ENCODE data around the gene FRS3.
A peak's percentile ranks its signal among the peaks of the same experiment; 100 is the strongest.

The FRS3 gene

DNA sequence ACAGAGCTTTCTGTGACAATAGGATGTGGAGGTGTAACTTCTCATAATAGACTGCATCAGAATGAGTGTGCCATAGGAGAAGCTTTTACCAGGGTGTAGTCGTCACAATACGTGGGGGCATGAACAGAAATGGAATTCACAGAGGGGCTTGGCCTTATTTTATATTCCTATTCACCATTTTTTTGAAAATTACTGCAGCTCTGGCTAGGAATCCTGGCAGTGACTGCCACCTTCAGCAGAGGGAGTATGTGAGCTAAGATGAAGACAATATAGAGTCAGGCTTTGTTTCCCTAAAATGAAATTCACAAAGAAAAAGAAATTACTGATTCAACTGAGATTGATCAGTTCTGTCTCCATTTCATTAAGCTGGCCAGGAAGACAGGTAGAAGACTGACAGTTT, 21.7 kb upstream of the FRS3 start:
- CTCF ChIA-PET = interaction anchor here (0.6 to 5.2 kb wide), 21 partner anchors 9 to 295 kb away, joined by 3 to 51 read pairs (median 5); partner anchors contain the start of genes BYSL, CCND3, MED20 and TOMM6
- no peak for TF ChIP-seq ZNF248 (tag by site-specific recombination; IDR thresholded peaks at IDR 0.05)
- TF ChIP-seq ZNF26 (tag by site-specific recombination; IDR thresholded peaks at IDR 0.05) = no peak
- TF ChIP-seq, protein P1, sequence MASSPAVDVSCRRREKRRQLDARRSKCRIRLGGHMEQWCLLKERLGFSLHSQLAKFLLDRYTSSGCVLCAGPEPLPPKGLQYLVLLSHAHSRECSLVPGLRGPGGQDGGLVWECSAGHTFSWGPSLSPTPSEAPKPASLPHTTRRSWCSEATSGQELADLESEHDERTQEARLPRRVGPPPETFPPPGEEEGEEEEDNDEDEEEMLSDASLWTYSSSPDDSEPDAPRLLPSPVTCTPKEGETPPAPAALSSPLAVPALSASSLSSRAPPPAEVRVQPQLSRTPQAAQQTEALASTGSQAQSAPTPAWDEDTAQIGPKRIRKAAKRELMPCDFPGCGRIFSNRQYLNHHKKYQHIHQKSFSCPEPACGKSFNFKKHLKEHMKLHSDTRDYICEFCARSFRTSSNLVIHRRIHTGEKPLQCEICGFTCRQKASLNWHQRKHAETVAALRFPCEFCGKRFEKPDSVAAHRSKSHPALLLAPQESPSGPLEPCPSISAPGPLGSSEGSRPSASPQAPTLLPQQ (tag by site-specific recombination; IDR thresholded peaks at IDR 0.05) = no peak
- no peak for TF ChIP-seq OVOL3 (tag by site-specific recombination; IDR thresholded peaks at IDR 0.05)
- no peak for TF ChIP-seq PRDM1 (tag by site-specific recombination; IDR thresholded peaks at IDR 0.05)
- no peak for TF ChIP-seq ZNF394 (tag by site-specific recombination; IDR thresholded peaks at IDR 0.05; ENCODE audit: borderline replicate concordance)
- no peak for TF ChIP-seq ZNF10 (tag by site-specific recombination; IDR thresholded peaks at IDR 0.05)
- POLR2A ChIA-PET = interaction anchor here (0.6 to 2.2 kb wide), 3 partner anchors 10 to 119 kb away, joined by 3 to 9 read pairs (median 4); partner anchors contain the start of genes BYSL and MED20

DNA sequence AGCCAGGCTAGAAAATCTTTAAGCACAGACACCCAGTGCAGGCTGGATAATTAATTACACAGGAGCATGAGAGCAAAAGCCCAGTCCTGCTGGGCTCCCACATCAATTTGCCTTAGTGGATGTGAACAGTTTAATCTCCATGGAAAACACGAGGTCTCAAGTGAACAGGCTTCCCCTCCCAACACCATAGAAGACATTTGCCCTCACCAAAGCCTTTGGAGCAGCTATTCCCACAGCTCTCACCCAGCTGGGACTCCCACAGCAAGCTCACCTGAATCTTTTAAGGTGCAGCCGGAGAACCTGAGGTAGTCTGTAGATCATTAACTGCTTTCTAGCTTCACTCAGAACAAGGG, 19.8 kb upstream of the FRS3 start:
- no peak overlapping the region for H3K27ac ChIP-seq (ENCODE audit: extremely low read depth, low read depth, low read length)
- no peak for TF ChIP-seq ZNF561 (tag by site-specific recombination; IDR thresholded peaks at IDR 0.05; ENCODE audit: borderline replicate concordance)
- H3K4me3 ChIP-seq (ENCODE audit: low read depth, low read length) = no peak overlapping the region
- no peaks in the 10 kb centered on the region for H3K9me3 ChIP-seq (ENCODE audit: control insufficient read depth, insufficient read depth, low read depth, low read length)
- ChIA-PET CTCF (interaction anchor here (0.8 to 5.2 kb wide), 4 partner anchors 12 to 244 kb away, joined by 3 to 51 read pairs (median 35); partner anchors contain the start of genes BYSL, MED20 and TOMM6), POLR2A (interaction anchor here (0.6 kb wide), 1 partner anchor 230 kb away, joined by 7 read pairs; no protein-coding TSS in a partner anchor)
- H3K4me1 ChIP-seq (ENCODE audit: control insufficient read depth, insufficient read depth, low read length) = no peaks in the 10 kb centered on the region
- peaks cover 9 to 53% of the 10 kb centered on the region in 2 experiments; a peak in 2 of 3 replicates for H3K36me3 ChIP-seq (ENCODE audit: control insufficient read depth in 2 of 2, insufficient read depth in 1 of 2, low read length in 2 of 2)

More for the DNA sequence above, 21.7 kb upstream of the FRS3 start:
- Histone ChIP-seq H3K4me3 (ENCODE audit: low read depth, low read length) (no peak overlapping the region), H3K4me1 (ENCODE audit: control insufficient read depth, insufficient read depth, low read length) (no peaks in the 10 kb centered on the region), H3K36me3 (ENCODE audit: control insufficient read depth in 2 of 2, insufficient read depth in 1 of 2, low read length in 2 of 2) (peaks cover 9 to 48% of the 10 kb centered on the region in 2 experiments; a peak in 2 of 3 replicates), H3K9me3 (ENCODE audit: control insufficient read depth, insufficient read depth, low read depth, low read length) (no peaks in the 10 kb centered on the region), H3K27ac (ENCODE audit: extremely low read depth, low read depth, low read length) (no peak overlapping the region)

GRCh38 chr6:41798901-41799558, 19.3 kb upstream of the FRS3 start:
- no peak overlapping the region for H3K27ac ChIP-seq (ENCODE audit: extremely low read depth, low read depth, low read length)
- H3K4me1 ChIP-seq (ENCODE audit: control insufficient read depth, insufficient read depth, low read length) = no peaks in the 10 kb centered on the region
- ChIA-PET CTCF (interaction anchor here (0.5 to 5.2 kb wide), 6 partner anchors 12 to 245 kb away, joined by 3 to 51 read pairs (median 14); partner anchors contain the start of genes BYSL, MED20 and TOMM6), POLR2A (no interaction called here)
- H3K4me3 ChIP-seq (ENCODE audit: low read depth, low read length) = no peak overlapping the region
- H3K9me3 ChIP-seq (ENCODE audit: control insufficient read depth, insufficient read depth, low read depth, low read length) = no peaks in the 10 kb centered on the region
- peaks cover 9 to 54% of the 10 kb centered on the region in 2 experiments; a peak in 2 of 3 replicates for H3K36me3 ChIP-seq (ENCODE audit: control insufficient read depth in 2 of 2, insufficient read depth in 1 of 2, low read length in 2 of 2)
- TF ChIP-seq ZNF510 (tag by site-specific recombination; IDR thresholded peaks at IDR 0.05; ENCODE audit: insufficient replicate concordance) (peak; percentile 61), ZNF792 (tag by site-specific recombination; IDR thresholded peaks at IDR 0.05) (no peak), ZBTB44 (tag by site-specific recombination; IDR thresholded peaks at IDR 0.05) (no peak), ZNF513 (tag by site-specific recombination; IDR thresholded peaks at IDR 0.05) (no peak), ZNF184 (tag by site-specific recombination; IDR thresholded peaks at IDR 0.05) (no peak), ZNF558 (tag by site-specific recombination; IDR thresholded peaks at IDR 0.05) (0 out of 2 replicates have a peak, but pooled peaks have one; percentile 67), ZNF266 (tag by site-specific recombination; IDR thresholded peaks at IDR 0.05; ENCODE audit: low read depth) (peak; percentile 81; the same call in 1 of the 2 replicates), REST (tag by site-specific recombination; IDR thresholded peaks at IDR 0.05) (peak; percentile 70)
- TF ChIP-seq, protein P2, sequence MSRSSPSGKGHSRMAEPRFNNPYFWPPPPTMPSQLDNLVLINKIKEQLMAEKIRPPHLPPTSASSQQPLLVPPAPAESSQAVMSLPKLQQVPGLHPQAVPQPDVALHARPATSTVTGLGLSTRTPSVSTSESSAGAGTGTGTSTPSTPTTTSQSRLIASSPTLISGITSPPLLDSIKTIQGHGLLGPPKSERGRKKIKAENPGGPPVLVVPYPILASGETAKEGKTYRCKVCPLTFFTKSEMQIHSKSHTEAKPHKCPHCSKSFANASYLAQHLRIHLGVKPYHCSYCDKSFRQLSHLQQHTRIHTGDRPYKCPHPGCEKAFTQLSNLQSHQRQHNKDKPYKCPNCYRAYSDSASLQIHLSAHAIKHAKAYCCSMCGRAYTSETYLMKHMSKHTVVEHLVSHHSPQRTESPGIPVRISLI (tag by site-specific recombination; IDR thresholded peaks at IDR 0.05) = no peak
